Fibroblast of villous mesenchyme (primary cell): Measurements from ENCODE around the gene NXPH1. TPM values are rescaled to one million over a fixed set of nuclear protein-coding genes. Genes with fewer than 3 reads are reported as not detected.

Experiments
- DNase-seq: peaks from one replicate; pipeline ENCODE4 v3.0.0-alpha.2; 2010; ENCODE audit warnings: low read depth
- H3K4me3 ChIP-seq: 2 replicates; pipeline ENCODE4 v1.5.1; 2011; ENCODE audit warnings: low read depth, mild to moderate bottlenecking, low read length
- CTCF ChIP-seq: IDR thresholded peaks from 2 replicates; pipeline ENCODE4 v1.5.1; 2012; ENCODE audit warnings: low read depth, mild to moderate bottlenecking, low read length; ENCODE audit not compliant: insufficient read depth
- total RNA-seq: library from RNA; depleted of rRNA; stranded (reverse); fragments of >200 nt; gene quantifications from 2 replicates; pipeline ENCODE4 v1.2.3, GENCODE V29; 2012

Gene NXPH1
- total RNA-seq, 1 donor, result not detected

- TF ChIP-seq CTCF, result no peak
- no peak for DNase-seq
- H3K4me3 ChIP-seq, result no peak overlapping the region
These were observed 332.0 kb downstream of the NXPH1 start for GRCh38 chr7:8765374-8765773.

GRCh38 chr7:8773518-8773917, 340.1 kb downstream of the NXPH1 start:
- no peak for TF ChIP-seq CTCF
- H3K4me3 ChIP-seq, result no peak overlapping the region
- DNase-seq, result no peak

GRCh38 chr7:8778459-8778858, 345.1 kb downstream of the NXPH1 start:
- TF ChIP-seq CTCF, result no peak
- no peak overlapping the region for H3K4me3 ChIP-seq
- no peak for DNase-seq

GRCh38 chr7:8781166-8781565, 347.8 kb downstream of the NXPH1 start:
- H3K4me3 ChIP-seq, result no peak overlapping the region
- DNase-seq, result no peak
- TF ChIP-seq CTCF, result no peak

- no peak overlapping the region for H3K4me3 ChIP-seq
- no peak for DNase-seq
- no peak for TF ChIP-seq CTCF
These were observed 349.8 kb downstream of the NXPH1 start for GRCh38 chr7:8783229-8783628.

GRCh38 chr7:8785081-8785480, 351.7 kb downstream of the NXPH1 start:
- DNase-seq, result no peak
- no peak overlapping the region for H3K4me3 ChIP-seq
- TF ChIP-seq CTCF, result no peak

- H3K4me3 ChIP-seq, result no peak overlapping the region
- no peak for DNase-seq
- TF ChIP-seq CTCF, result no peak
These were observed 367.6 kb downstream of the NXPH1 start for GRCh38 chr7:8800986-8801385.

Other genes with a start within 250 kb of the NXPH1 start
- 1.9 and 4.3 TPM in 2 replicates for gene ICA1, start 171.4 kb upstream of the NXPH1 start, total RNA-seq